ENCODE results near the gene STRIP2.
"Not testable (repeated sequence)": the region's sequence is repeated elsewhere in the genome, so short reads cannot be mapped to it uniquely, and the experiment has no call there.

GRCh38 chr7:129444776-129445175, 10.5 kb downstream of the STRIP2 start:
- TF ChIP-seq CHD2 (IDR thresholded peaks at IDR 0.05; ENCODE audit: low read depth, low read length); PCBP1 (IDR thresholded peaks at IDR 0.05; ENCODE audit: borderline replicate concordance, low read depth, low read length); CTCF (CRISPR knock-in tag; IDR thresholded peaks at IDR 0.05); ZNF225 (CRISPR knock-in tag; IDR thresholded peaks at IDR 0.05); NR2C2 (CRISPR knock-in tag; IDR thresholded peaks at IDR 0.05; ENCODE audit: borderline replicate concordance); MLXIP (CRISPR knock-in tag; IDR thresholded peaks at IDR 0.05; ENCODE audit: borderline replicate concordance): not testable (repeated sequence)
